GM19452 (cell line): ENCODE results near the gene PLAA.
"Not testable (repeated sequence)": the region's sequence is repeated elsewhere in the genome, so short reads cannot be mapped to it uniquely, and the experiment has no call there.

ENCODE experiments used
- ATAC-seq: cut with Tn5 transposase; IDR thresholded peaks from one replicate; pipeline ENCODE4 v1.9.1; 2021; ENCODE audit not compliant: unreplicated experiment

Gene PLAA

GRCh38 chr9:26935847-26936246, 11.2 kb downstream of the PLAA start:
- ATAC-seq, result no peak

- ATAC-seq, result no peak
Observed at GRCh38 chr9:26928902-26929495, 18.0 kb downstream of the PLAA start.

- ATAC-seq, result no peak
Observed at GRCh38 chr9:26925609-26926008, 21.4 kb downstream of the PLAA start.

- ATAC-seq, result no peak
Observed at GRCh38 chr9:26919698-26920097, 27.3 kb downstream of the PLAA start.

GRCh38 chr9:26913138-26913668, 33.8 kb downstream of the PLAA start:
- ATAC-seq, result no peak

GRCh38 chr9:26904671-26905070, 42.4 kb downstream of the PLAA start:
- no peak for ATAC-seq

- ATAC-seq, result no peak
Observed at GRCh38 chr9:26904070-26904469, 43.0 kb downstream of the PLAA start.

- no peak for ATAC-seq
Observed at GRCh38 chr9:26893030-26893676, 53.9 kb downstream of the PLAA start.

GRCh38 chr9:26892251-26893029, 54.6 kb downstream of the PLAA start, which contains the start of gene CAAP1:
TSS of gene CAAP1 (minus strand) at chr9:26892802. CDS start at chr9:26892715, 87 bp downstream.
- ATAC-seq, result peak; percentile 94

- ATAC-seq, result no peak
Observed at GRCh38 chr9:26891726-26892125, 55.3 kb downstream of the PLAA start.

GRCh38 chr9:26888271-26888670, 58.8 kb downstream of the PLAA start:
- no peak for ATAC-seq

- no peak for ATAC-seq
Observed at GRCh38 chr9:26882154-26882553, 64.9 kb downstream of the PLAA start.

GRCh38 chr9:26880262-26880661, 66.8 kb downstream of the PLAA start:
- ATAC-seq, result no peak

- ATAC-seq, result not testable (repeated sequence)
Observed at GRCh38 chr9:26875155-26875554, 71.9 kb downstream of the PLAA start.

- no peak for ATAC-seq
Observed at GRCh38 chr9:26870292-26870691, 76.8 kb downstream of the PLAA start.

GRCh38 chr9:26863074-26863473, 84.0 kb downstream of the PLAA start:
- ATAC-seq, result no peak

GRCh38 chr9:26856413-26857032, 90.5 kb downstream of the PLAA start:
- ATAC-seq, result peak; percentile 81
